Heart left ventricle (tissue), 16 donors: ENCODE results near the gene ACOX2. TPM values are rescaled to one million over a fixed set of nuclear protein-coding genes. Genes with fewer than 3 reads are reported as not detected.

Source experiments
- ATAC-seq, 4 donors: fragments of 200-7000 bp; cut with Tn5 transposase; one replicate each; pipeline ENCODE4 v1.9.1; 2020 to 2022; ENCODE audit warnings: moderate library complexity in 4 of 4, mild to moderate bottlenecking in 3 of 4, moderate number of reproducible peaks in 1 of 4
- DNase-seq, 5 donors: peaks; one replicate each; pipeline ENCODE4 v3.0.0-alpha.2; 2020
- H3K27ac ChIP-seq, 12 donors: fragments of 200-600 bp; sonication (generic) in 4 of 12; one replicate each; pipeline versions ENCODE4 v1.5.0 to v1.8.0; 2016 to 2022; ENCODE audit warnings: mild to moderate bottlenecking in 2 of 12
- H3K27me3 ChIP-seq, 9 donors: fragments of 200-600 bp; sonication (generic) in 2 of 9; one replicate each; pipeline versions ENCODE4 v1.5.1 to v1.8.0; 2016 to 2022; ENCODE audit warnings: mild to moderate bottlenecking in 3 of 9
- H3K36me3 ChIP-seq, 9 donors: fragments of 200-600 bp; sonication (generic) in 2 of 9; one replicate each; pipeline versions ENCODE4 v1.5.0 to v1.8.0; 2018 to 2022; ENCODE audit warnings: mild to moderate bottlenecking in 2 of 9
- H3K4me1 ChIP-seq, 12 donors: fragments of 200-600 bp; sonication (generic) in 4 of 12; one replicate each; pipeline versions ENCODE4 v1.5.0 to v1.8.0; 2016 to 2022; ENCODE audit warnings: mild to moderate bottlenecking in 3 of 12
- H3K4me3 ChIP-seq, 12 donors: fragments of 200-600 bp; sonication (generic) in 4 of 12; one replicate each; pipeline versions ENCODE4 v1.5.0 to v1.8.0; 2017 to 2022; ENCODE audit warnings: mild to moderate bottlenecking in 9 of 12, moderate library complexity in 4 of 12
- H3K9me3 ChIP-seq, 12 donors: fragments of 200-600 bp; sonication (generic) in 4 of 12; one replicate each; pipeline versions ENCODE4 v1.5.0 to v1.8.0; 2016 to 2022; ENCODE audit warnings: mild to moderate bottlenecking in 1 of 12
- POLR2A ChIP-seq, 2 donors: fragments of 450-650 bp; IDR thresholded peaks; one replicate each; pipeline ENCODE4 v1.6.1; 2017; ENCODE audit warnings: antibody characterized with exemption in 2 of 2, mild to moderate bottlenecking in 2 of 2, moderate library complexity in 2 of 2
- whole genome bisulfite sequencing, 4 donors: extraction: QIAGEN DNeasy Blood & Tissue Kit in 2 of 4; methylation state at CpG; one replicate each; pipeline versions ENCODE4 v1.1.5 to v1.1.7; 2013 to 2018; 5-methylcytosine and 5-hydroxymethylcytosine counted together
- intact Hi-C, 10 donors: fragments of 100-400 bp; cut with DNase I; formaldehyde crosslinking; loops; one replicate each; pipeline versions ENCODE4 v1.11.1 to v1.14.2; 2022
- long read RNA-seq, 3 donors: library from polyadenylated mRNA; unstranded; transcript quantifications; one replicate each; pipeline ENCODE4 v2.0.0, GENCODE V29; 2020 to 2021
- polyA plus RNA-seq, 2 donors: library from polyadenylated mRNA; stranded (reverse); fragments of 200-250 nt; gene quantifications; one replicate each; pipeline ENCODE4 v1.2.3, GENCODE V29; 2013
- total RNA-seq, 9 donors: library from RNA; depleted of rRNA in 2 of 9; stranded (reverse); fragments of >200 nt in 2 of 9; fragmentation: NEBNext Ultra II Directional in 3 of 9; extraction: Animal tissue kit (Norgen Biotek cat#: 25700) in 3 of 9; gene quantifications; one replicate each; pipeline versions ENCODE4 v1.1.0 to v1.2.4, GENCODE V29; 2016 to 2023
- TF ChIP-seq, protein P1 (sequence below), 12 donors: fragments of 200-600 bp; sonication (generic) in 4 of 12; IDR thresholded peaks; one replicate each; pipeline versions ENCODE4 v1.5.0 to v1.8.0; 2018 to 2022; ENCODE audit warnings: antibody characterized with exemption in 12 of 12, mild to moderate bottlenecking in 5 of 12
- donor health status: ischemic (EF 13 %, LVEDD 7.1; RV severe dilation, severe dysfunction).
- donor health status: healthy with polysubstance abuse.
- donor health status: DM: no; HTN: yes; CAD: no.
- donor health status: DM: no; HTN: no; CAD: no.
- donor health status: ischemic (EF 25% LVEDD 6.9; RV normal size, moderate dysfunction).
- donor health status: ischemic (EF 25% LVEDD 5.7; RV mildly dilated, moderate dysfunction).
- donor health status: healthy.
- donor health status: DM: yes; HTN: yes; CAD: no.
- donor health status: ischemic (EF 35%, LVEDD 5.7; RV mildly dilated, moderate dysfunction).
- donor health status: nonischemic (EF 11% LVEDD 7.7; RV severe dilation, severe dysfunction).
- donor health status: DM: yes; HTN: yes; CAD: no.
- donor health status: PGD.
- donor health status: ischemic (EF 29% LVEDD 5.4; RV normal size, mild dysfunction).
- donor health status: nonischemic (EF 23%, LVEDD 6.1; RV moderate dilation, normal function).

The ACOX2 gene
- total RNA-seq (10 to 100 TPM; 17.6 to 41.9 (median 31.1) TPM), polyA plus RNA-seq (10 to 100 TPM in 1 of 2 donors, 1 to 10 TPM in 1; 6.6 to 38.4 TPM)
- long read RNA-seq, donor 1, transcript ACOX2-207 (6 exons, 1,072 nt), result minor isoform, 15 of 63 reads
- long read RNA-seq, donor 1, transcript ACOX2-201 (15 exons, 2,426 nt), result major isoform, 19 of 63 reads
- long read RNA-seq, donor 1, partial matches to known transcripts, result 9 of 63 reads
- long read RNA-seq, donor 1, other reads (novel, unspliced or antisense), result 19 of 63 reads
- long read RNA-seq, donor 2, transcript ACOX2-201 (15 exons, 2,426 nt), result major isoform, 54 of 98 reads
- long read RNA-seq, donor 2, transcript ACOX2-207 (6 exons, 1,072 nt), result minor isoform, 5 of 98 reads
- long read RNA-seq, donor 2, partial matches to known transcripts, result 18 of 98 reads
- long read RNA-seq, donor 2, other reads (novel, unspliced or antisense), result 20 of 98 reads
- long read RNA-seq, donor 3, transcript ACOX2-207 (6 exons, 1,072 nt), result minor isoform, 14 of 45 reads
- long read RNA-seq, donor 3, transcript ACOX2-201 (15 exons, 2,426 nt), result major isoform, 15 of 45 reads
- long read RNA-seq, donor 3, partial matches to known transcripts, result 8 of 45 reads
- long read RNA-seq, donor 3, other reads (novel, unspliced or antisense), result 7 of 45 reads

GRCh38 chr3:58536501-58537411, at the start of gene ACOX2:
TSS of gene ACOX2 (minus strand) at chr3:58537190. CDS start at chr3:58535106, 2,084 bp downstream.
- 12 to 26% (median 20%) methylated on average over 9 to 13 of the region's 13 CpGs for WGBS, 4 donors
- peak; percentile 79 to 90 (median 84) for DNase-seq
- H3K27ac ChIP-seq, result peak within 1 kb of the TSS; percentile 57 to 94 (median 86)
- TF ChIP-seq, protein P1, sequence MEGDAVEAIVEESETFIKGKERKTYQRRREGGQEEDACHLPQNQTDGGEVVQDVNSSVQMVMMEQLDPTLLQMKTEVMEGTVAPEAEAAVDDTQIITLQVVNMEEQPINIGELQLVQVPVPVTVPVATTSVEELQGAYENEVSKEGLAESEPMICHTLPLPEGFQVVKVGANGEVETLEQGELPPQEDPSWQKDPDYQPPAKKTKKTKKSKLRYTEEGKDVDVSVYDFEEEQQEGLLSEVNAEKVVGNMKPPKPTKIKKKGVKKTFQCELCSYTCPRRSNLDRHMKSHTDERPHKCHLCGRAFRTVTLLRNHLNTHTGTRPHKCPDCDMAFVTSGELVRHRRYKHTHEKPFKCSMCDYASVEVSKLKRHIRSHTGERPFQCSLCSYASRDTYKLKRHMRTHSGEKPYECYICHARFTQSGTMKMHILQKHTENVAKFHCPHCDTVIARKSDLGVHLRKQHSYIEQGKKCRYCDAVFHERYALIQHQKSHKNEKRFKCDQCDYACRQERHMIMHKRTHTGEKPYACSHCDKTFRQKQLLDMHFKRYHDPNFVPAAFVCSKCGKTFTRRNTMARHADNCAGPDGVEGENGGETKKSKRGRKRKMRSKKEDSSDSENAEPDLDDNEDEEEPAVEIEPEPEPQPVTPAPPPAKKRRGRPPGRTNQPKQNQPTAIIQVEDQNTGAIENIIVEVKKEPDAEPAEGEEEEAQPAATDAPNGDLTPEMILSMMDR (IDR thresholded peaks at IDR 0.05), result no peak
- peak in 1 of 2 donors; percentile 40 for TF ChIP-seq POLR2A (IDR thresholded peaks at IDR 0.05)
- H3K27me3 ChIP-seq, result no peaks in the 10 kb centered on the region
- peak; percentile 92 to 96 (median 94) for ATAC-seq
- H3K36me3 ChIP-seq, result peaks cover 0 to 32% (median 21%) of the 10 kb centered on the region in 9 donors
- H3K4me1 ChIP-seq, result peaks cover 8 to 39% (median 28%) of the 10 kb centered on the region in 12 donors
- H3K9me3 ChIP-seq, result no peaks in the 10 kb centered on the region
- peak within 1 kb of the TSS; percentile 1 to 65 (median 50) for H3K4me3 ChIP-seq
- intact Hi-C loops, result loop anchor here in 7 of 10 donors (10.0 kb wide), 4 partner anchors 72 to 362 kb away; partner anchors contain the start of gene PDHB (in 3 of the 7)

DNA sequence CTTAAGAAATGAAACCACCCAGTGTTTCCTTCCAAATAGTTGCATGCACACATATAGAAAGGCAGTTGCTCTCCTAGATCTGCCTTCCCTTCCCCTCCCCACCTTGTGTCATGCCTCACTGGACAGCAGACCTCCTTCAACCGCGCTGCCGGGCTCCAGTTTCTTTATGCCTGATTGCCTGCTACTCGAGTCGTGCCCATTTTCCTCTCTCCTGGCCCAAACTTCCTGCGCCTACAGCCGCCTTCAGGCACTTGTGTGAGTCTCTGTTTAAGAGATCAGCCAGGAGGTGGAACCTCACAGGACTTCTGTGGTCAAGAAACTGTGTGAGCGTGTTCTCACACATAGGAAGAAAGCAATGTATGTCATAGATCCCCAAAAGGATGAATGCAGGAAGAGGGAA, 49.0 kb upstream of the ACOX2 start:
- peaks cover 0 to 18% (median 5%) of the 10 kb centered on the region in 9 donors for H3K27me3 ChIP-seq
- H3K36me3 ChIP-seq, result no peaks in the 10 kb centered on the region
- 48 to 63% (median 52%) methylated on average over 8 of the region's 8 CpGs for WGBS, 4 donors
- H3K4me3 ChIP-seq, result peak overlapping the region in 9 of 12 donors; percentile 51 to 68 (median 59)
- TF ChIP-seq, protein P1 (IDR thresholded peaks at IDR 0.05), result no peak
- TF ChIP-seq POLR2A (IDR thresholded peaks at IDR 0.05), result no peak
- ATAC-seq, result no peak
- intact Hi-C loops, result loop anchor here in 7 of 10 donors (1.0 to 5.0 kb wide), 2 partner anchors 9 to 41 kb away; partner anchors contain the start of gene FAM107A (in 1 of the 7)
- peak overlapping the region; percentile 60 to 89 (median 84) for H3K27ac ChIP-seq
- no peaks in the 10 kb centered on the region for H3K9me3 ChIP-seq
- H3K4me1 ChIP-seq, result peaks cover 0 to 35% (median 14%) of the 10 kb centered on the region in 12 donors
- no peak for DNase-seq

GRCh38 chr3:58585005-58585786, 48.2 kb upstream of the ACOX2 start:
- WGBS, 4 donors, result 4 to 10% (median 4%) methylated on average over 29 to 46 of the region's 46 CpGs
- peaks cover 0 to 18% (median 5%) of the 10 kb centered on the region in 9 donors for H3K27me3 ChIP-seq
- H3K4me3 ChIP-seq, result peak overlapping the region; percentile 24 to 68 (median 54)
- intact Hi-C loops, result loop anchor here in 7 of 10 donors (1.0 to 5.0 kb wide), 2 partner anchors 8 to 42 kb away; partner anchors contain the start of gene FAM107A (in 1 of the 7)
- H3K4me1 ChIP-seq, result peaks cover 0 to 37% (median 14%) of the 10 kb centered on the region in 12 donors
- peak; percentile 81 to 92 (median 89) for DNase-seq
- H3K9me3 ChIP-seq, result no peaks in the 10 kb centered on the region
- peak; percentile 92 to 95 (median 94) for ATAC-seq
- TF ChIP-seq, protein P1 (IDR thresholded peaks at IDR 0.05), result peak; percentile 57 to 92 (median 82)
- TF ChIP-seq POLR2A (IDR thresholded peaks at IDR 0.05), result peak in 1 of 2 donors; percentile 45
- no peaks in the 10 kb centered on the region for H3K36me3 ChIP-seq
- H3K27ac ChIP-seq, result peak overlapping the region; percentile 69 to 89 (median 84)
